Fibroblast of skin of right quadriceps (primary cell): ENCODE results near the gene CDH13.

Experiments
- DNase-seq: peaks from one replicate; pipeline ENCODE4 v3.0.0-alpha.2; 2013

Gene CDH13

GRCh38 chr16:83602761-83603722 is 976.3 kb downstream of the CDH13 start:
- DNase-seq: no peak

GRCh38 chr16:83603723-83604570 is 977.2 kb downstream of the CDH13 start:
- DNase-seq: no peak

GRCh38 chr16:83606486-83607030 is 979.8 kb downstream of the CDH13 start:
- no peak for DNase-seq

GRCh38 chr16:83609178-83609577 is 982.4 kb downstream of the CDH13 start:
- DNase-seq: no peak

GRCh38 chr16:83615141-83615952 is 988.6 kb downstream of the CDH13 start:
- peak; percentile 74 for DNase-seq

- peak; percentile 47 for DNase-seq
Measured at GRCh38 chr16:83615953-83616350, 989.2 kb downstream of the CDH13 start.

- peak; percentile 32 for DNase-seq
Measured at GRCh38 chr16:83619381-83620150, 992.8 kb downstream of the CDH13 start.

- DNase-seq: no peak
Measured at GRCh38 chr16:83622010-83622409, 995.2 kb downstream of the CDH13 start.

- no peak for DNase-seq
Measured at GRCh38 chr16:83623091-83623730, 996.4 kb downstream of the CDH13 start.

- no peak for DNase-seq
Measured at GRCh38 chr16:83623892-83624291, 997.1 kb downstream of the CDH13 start.

- DNase-seq: no peak
Measured at GRCh38 chr16:83624429-83625120, 997.8 kb downstream of the CDH13 start.

- no peak for DNase-seq
Measured at GRCh38 chr16:83626204-83626603, 999.4 kb downstream of the CDH13 start.

- no peak for DNase-seq
Measured at GRCh38 chr16:83626676-83627075, 999.9 kb downstream of the CDH13 start.

- DNase-seq: no peak
Measured at GRCh38 chr16:83627996-83628395, 1001.2 kb downstream of the CDH13 start.

- no peak for DNase-seq
Measured at GRCh38 chr16:83629426-83629825, 1002.7 kb downstream of the CDH13 start.

GRCh38 chr16:83629836-83630235 is 1003.1 kb downstream of the CDH13 start:
- no peak for DNase-seq

- no peak for DNase-seq
Measured at GRCh38 chr16:83630979-83631378, 1004.2 kb downstream of the CDH13 start.

- DNase-seq: no peak
Measured at GRCh38 chr16:83633286-83633685, 1006.5 kb downstream of the CDH13 start.

GRCh38 chr16:83648347-83648746 is 1021.6 kb downstream of the CDH13 start:
- no peak for DNase-seq

GRCh38 chr16:83651871-83652270 is 1025.1 kb downstream of the CDH13 start:
- DNase-seq: no peak

GRCh38 chr16:83652943-83653342 is 1026.2 kb downstream of the CDH13 start:
- peak; percentile 80 for DNase-seq
